Stimulated activated CD4-positive, alpha-beta T cell treated with anti-CD3 and anti-CD28 coated beads, Interleukin-12 subunit alpha, Interleukin-12 subunit beta, amount 100 ng/mL, for 4 hours (primary cell): ENCODE data around the gene FHL1.
"Not testable (repeated sequence)": the region's sequence is repeated elsewhere in the genome, so short reads cannot be mapped to it uniquely, and the experiment has no call there.

ENCODE experiments used
- DNase-seq: peaks from one replicate; pipeline ENCODE4 v3.0.0-alpha.2; 2020

Gene FHL1

GRCh38 chrX:136210806-136211205 lies 63.5 kb downstream of the FHL1 start:
- no peak for DNase-seq

GRCh38 chrX:136211766-136212556 lies 64.6 kb downstream of the FHL1 start:
- no peak for DNase-seq

DNA sequence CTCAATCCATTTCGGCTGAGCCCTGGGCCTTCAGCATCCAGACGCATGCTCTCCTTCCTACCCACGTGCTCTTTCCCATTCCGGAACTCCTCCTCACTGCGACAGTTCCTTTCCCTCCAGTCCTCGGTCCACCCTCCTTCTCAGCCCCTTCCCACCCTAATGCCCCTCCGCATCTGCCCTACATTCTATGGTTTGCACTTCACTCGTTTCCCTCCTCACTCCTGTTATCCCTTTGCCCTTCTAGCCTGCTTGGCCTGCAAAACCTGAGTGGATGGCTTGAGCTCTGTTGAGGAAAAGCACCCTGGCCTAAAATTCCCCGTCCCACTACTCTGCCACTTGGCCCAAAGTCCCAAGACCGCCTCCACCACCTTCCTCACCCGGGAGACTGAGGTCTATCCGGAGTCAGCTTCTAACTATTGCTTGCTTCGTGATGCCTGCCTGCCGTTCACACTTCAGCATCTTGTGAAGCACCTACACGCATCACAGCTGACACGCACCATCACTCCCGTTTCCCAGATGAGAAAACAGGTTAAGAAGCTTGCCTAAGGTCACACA lies 65.3 kb downstream of the FHL1 start:
- DNase-seq, result no peak

DNA sequence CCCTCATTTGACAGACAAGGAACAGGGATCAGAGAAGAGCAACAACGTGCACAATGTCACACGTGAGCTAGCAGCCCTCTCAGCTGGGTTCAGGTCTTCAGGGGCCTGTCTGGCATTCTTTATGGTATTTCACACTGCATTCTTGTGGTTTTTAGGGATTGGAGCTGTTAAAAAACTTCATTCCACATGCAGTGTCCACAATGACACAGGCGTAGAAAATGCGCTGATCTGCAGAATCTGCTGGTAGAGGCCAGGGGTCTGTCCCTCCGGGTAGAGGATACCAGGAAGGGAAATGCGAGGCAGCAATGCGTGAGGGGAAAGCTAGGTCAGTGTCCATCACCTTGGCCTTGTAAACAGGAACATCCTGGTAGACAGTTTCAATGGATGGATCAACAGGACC lies 67.2 kb downstream of the FHL1 start:
- no peak for DNase-seq

DNA sequence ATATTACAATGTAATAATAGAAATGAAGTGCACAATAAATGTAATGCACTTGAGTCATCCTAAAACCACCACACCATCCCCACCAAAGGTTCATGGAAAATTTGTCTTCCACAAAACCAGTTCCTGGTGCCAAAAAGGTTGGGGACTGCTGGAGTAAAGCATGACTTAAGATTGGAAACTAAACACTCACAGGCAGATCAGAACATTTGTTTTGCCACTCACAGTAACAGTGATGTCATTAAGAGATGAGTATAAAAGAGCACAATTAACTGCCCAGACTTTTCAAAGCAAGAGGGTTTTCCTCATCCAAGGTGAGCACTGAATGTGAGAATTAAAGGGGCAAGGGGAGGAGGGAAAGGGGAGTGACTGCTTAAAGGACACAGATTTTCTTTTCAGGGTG lies 68.2 kb downstream of the FHL1 start:
- DNase-seq, result no peak

GRCh38 chrX:136219893-136220292 lies 72.6 kb downstream of the FHL1 start:
- no peak for DNase-seq

GRCh38 chrX:136220540-136220939 lies 73.2 kb downstream of the FHL1 start:
- DNase-seq, result no peak

GRCh38 chrX:136220951-136221350 lies 73.6 kb downstream of the FHL1 start:
- DNase-seq, result no peak

DNA sequence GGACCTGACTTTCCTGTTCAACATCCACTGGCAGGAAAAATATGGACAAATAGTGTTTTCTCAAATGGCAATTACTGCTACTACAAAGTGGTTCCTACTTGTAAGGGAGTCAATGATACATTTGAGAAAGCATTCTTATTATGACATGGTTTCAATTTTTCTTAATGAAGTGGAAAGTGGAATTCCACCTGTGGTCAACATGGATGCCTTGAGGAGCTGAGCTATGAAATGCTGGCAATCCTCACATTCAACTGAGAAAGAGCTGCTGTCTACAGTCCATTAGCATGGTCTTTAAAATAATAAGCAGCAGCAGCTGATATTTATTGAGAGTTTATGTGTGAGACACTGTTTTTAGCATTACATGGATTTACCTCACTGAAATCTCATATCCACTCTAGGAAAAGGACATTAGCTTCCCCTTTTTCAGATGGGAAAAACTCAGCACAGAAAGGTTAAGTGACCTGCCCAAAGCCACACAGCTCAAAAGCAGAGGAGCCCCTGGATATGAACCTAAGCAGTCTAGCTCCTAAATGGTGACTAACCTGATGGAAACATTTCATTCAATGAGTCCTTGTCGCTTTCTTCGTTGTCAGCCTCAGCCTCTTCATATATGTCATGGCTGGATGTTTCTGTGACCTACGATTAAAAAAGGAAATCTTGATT lies 74.6 kb downstream of the FHL1 start:
- no peak for DNase-seq

DNA sequence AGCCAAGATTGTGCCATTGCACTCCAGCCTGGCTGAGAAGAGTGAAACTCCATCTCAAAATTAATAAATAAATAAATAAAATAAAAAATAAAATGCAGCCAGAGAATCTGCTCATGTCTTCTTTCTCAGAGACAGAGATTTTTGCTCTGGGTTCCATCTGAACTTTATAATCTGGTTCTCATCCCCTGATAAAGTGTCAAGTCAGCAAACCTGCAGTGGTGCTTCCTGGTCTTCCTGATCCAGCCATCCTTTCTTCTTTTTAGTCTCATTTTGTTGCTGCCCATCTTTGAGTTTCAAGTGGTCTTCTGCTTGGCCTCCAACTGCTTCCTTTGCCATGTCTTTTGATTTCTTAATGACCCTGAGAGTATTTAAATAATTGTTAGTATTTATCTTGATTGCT lies 79.7 kb downstream of the FHL1 start:
- DNase-seq, result no peak

- no peak for DNase-seq
Measured at GRCh38 chrX:136227948-136228838, 80.9 kb downstream of the FHL1 start.

- DNase-seq, result no peak
Measured at GRCh38 chrX:136228839-136229207, 81.5 kb downstream of the FHL1 start.

- no peak for DNase-seq
Measured at GRCh38 chrX:136237074-136237473, 89.7 kb downstream of the FHL1 start.

DNA sequence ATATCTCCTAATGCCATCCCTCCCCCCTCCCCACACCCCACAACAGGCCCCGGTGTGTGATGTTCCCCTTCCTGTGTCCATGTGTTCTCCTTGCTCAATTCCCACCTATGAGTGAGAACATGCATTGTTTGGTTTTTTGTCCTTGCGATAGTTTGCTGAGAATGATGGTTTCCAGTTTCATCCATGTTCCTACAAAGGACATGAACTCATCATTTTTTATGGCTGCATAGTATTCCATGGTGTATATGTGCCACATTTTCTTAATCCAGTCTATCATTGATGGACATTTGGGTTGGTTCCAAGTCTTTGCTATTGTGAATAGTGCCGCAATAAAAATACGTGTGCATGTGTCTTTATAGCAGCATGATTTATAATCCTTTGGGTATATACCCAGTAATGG lies 90.5 kb downstream of the FHL1 start:
- not testable (repeated sequence) for DNase-seq

GRCh38 chrX:136246201-136246600 lies 98.9 kb downstream of the FHL1 start:
- DNase-seq, result no peak

- peak; percentile 42 for DNase-seq
Measured at GRCh38 chrX:136250191-136251040, 103.1 kb downstream of the FHL1 start.

- DNase-seq, result peak; percentile 59
Measured at GRCh38 chrX:136251041-136251991, 104.0 kb downstream of the FHL1 start, which contains the start of gene MAP7D3. Gene MAP7D3 (minus strand): TSS chrX:136251400. CDS start chrX:136251358, 42 bp downstream.

GRCh38 chrX:136255541-136255940 lies 108.2 kb downstream of the FHL1 start:
- no peak for DNase-seq

DNA sequence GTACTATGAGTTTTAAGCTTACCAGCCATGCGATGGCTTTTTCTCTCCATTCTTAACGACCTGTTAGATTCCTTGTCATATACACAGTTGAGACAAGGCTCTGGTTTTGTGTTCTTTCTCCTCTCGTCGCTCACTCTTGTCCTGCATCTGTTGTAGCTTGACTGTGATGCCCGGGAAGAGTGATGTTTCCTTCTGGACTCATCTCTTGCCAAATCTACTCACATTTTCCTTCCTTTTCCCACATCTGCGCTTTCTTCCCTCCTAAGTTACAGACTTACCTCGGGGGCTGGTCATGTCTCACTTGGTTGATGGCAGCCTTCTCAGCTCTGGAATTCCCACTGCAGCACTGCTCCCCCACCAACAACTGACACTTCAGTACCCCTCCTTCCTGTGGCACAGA lies 108.7 kb downstream of the FHL1 start:
- DNase-seq, result no peak

- DNase-seq, result no peak
Measured at GRCh38 chrX:136258951-136259350, 111.6 kb downstream of the FHL1 start.

DNA sequence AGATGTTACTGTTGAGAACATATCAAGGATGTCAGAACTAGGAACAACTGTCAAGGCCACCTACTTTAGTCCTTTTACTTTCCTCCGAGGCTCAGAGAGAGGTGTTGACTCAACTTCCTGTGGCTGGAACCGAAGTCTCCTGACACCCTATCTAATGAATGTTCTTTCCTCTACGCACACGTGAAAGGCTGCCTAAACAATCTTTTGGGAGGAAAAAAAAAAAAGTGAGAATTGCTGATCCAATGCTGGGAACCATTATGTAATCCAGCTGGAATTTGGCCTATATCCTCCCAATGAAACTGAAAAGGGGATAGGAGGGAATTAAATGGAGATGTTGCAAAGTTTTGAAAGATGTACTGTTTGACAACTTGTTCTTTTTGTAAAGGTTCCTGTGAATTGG lies 112.2 kb downstream of the FHL1 start:
- no peak for DNase-seq
